ENCODE results near the gene FKBP1B.
"Not testable (repeated sequence)": the region's sequence is repeated elsewhere in the genome, so short reads cannot be mapped to it uniquely, and the experiment has no call there.

Gene FKBP1B

GRCh38 chr2:24072259-24072658, 22.7 kb downstream of the FKBP1B start:
- no peak for DNase-seq (ENCODE audit: low read depth)

GRCh38 chr2:24073816-24074215, 24.3 kb downstream of the FKBP1B start:
- DNase-seq (ENCODE audit: low read depth): no peak

- no peak for DNase-seq (ENCODE audit: low read depth)
Observed at GRCh38 chr2:24075259-24075658, 25.7 kb downstream of the FKBP1B start.

GRCh38 chr2:24075915-24076848, 26.6 kb downstream of the FKBP1B start, which contains the start of gene SF3B6:
SF3B6 (minus strand) TSS chr2:24076326; CDS start chr2:24076229, 97 bp downstream.
- peak; percentile 99 for DNase-seq (ENCODE audit: low read depth)

GRCh38 chr2:24076849-24077534, 27.5 kb downstream of the FKBP1B start:
- no peak for DNase-seq (ENCODE audit: low read depth)

GRCh38 chr2:24077535-24077877, 28.0 kb downstream of the FKBP1B start:
- DNase-seq (ENCODE audit: low read depth): no peak

- DNase-seq (ENCODE audit: low read depth): no peak
Observed at GRCh38 chr2:24077879-24078278, 28.3 kb downstream of the FKBP1B start.

- no peak for DNase-seq (ENCODE audit: low read depth)
Observed at GRCh38 chr2:24080701-24081100, 31.2 kb downstream of the FKBP1B start.

GRCh38 chr2:24082787-24083566, 33.4 kb downstream of the FKBP1B start:
- DNase-seq (ENCODE audit: low read depth): no peak

GRCh38 chr2:24083567-24084385, 34.2 kb downstream of the FKBP1B start:
- peak; percentile 16 for DNase-seq (ENCODE audit: low read depth)

- DNase-seq (ENCODE audit: low read depth): peak; percentile 73
Observed at GRCh38 chr2:24084386-24085199, 35.1 kb downstream of the FKBP1B start, which contains the start of gene TP53I3. TP53I3 (minus strand) TSS chr2:24084834; CDS start chr2:24084326, 508 bp downstream.

GRCh38 chr2:24085200-24085489, 35.6 kb downstream of the FKBP1B start:
- DNase-seq (ENCODE audit: low read depth): no peak

- no peak for DNase-seq (ENCODE audit: low read depth)
Observed at GRCh38 chr2:24086241-24086640, 36.7 kb downstream of the FKBP1B start.

GRCh38 chr2:24087032-24087431, 37.5 kb downstream of the FKBP1B start:
- DNase-seq (ENCODE audit: low read depth): no peak

- DNase-seq (ENCODE audit: low read depth): no peak
Observed at GRCh38 chr2:24088821-24089359, 39.3 kb downstream of the FKBP1B start.

- DNase-seq (ENCODE audit: low read depth): not testable (repeated sequence)
Observed at GRCh38 chr2:24093270-24093669, 43.7 kb downstream of the FKBP1B start.

GRCh38 chr2:24095171-24095677, 45.7 kb downstream of the FKBP1B start:
- not testable (repeated sequence) for DNase-seq (ENCODE audit: low read depth)

GRCh38 chr2:24100732-24101131, 51.2 kb downstream of the FKBP1B start:
- not testable (repeated sequence) for DNase-seq (ENCODE audit: low read depth)

- DNase-seq (ENCODE audit: low read depth): no peak
Observed at GRCh38 chr2:24101992-24102391, 52.5 kb downstream of the FKBP1B start.

- no peak for DNase-seq (ENCODE audit: low read depth)
Observed at GRCh38 chr2:24102677-24103076, 53.1 kb downstream of the FKBP1B start.

All from activated gamma-delta T cell treated with anti-CD3 and anti-CD28 coated beads, Interleukin-2, amount 50 U/mL, for 16 hours (primary cell).